Thymus (tissue), 11 donors: ENCODE results near the gene LPXN. TPM values are rescaled to one million over a fixed set of nuclear protein-coding genes. Genes with fewer than 3 reads are reported as not detected.
A peak's percentile ranks its signal among the peaks of the same experiment; 100 is the strongest.

ENCODE experiments used
- DNase-seq, 9 donors: peaks; one replicate each; pipeline ENCODE4 v3.0.0-alpha.2; 2013; ENCODE audit warnings: low spot score in 9 of 9, low read depth in 6 of 9, missing footprints in 1 of 9
- H3K27ac ChIP-seq, 2 donors: one replicate each; pipeline ENCODE4 v1.5.1; 2013; ENCODE audit warnings: control low read depth in 1 of 2, low read depth in 1 of 2, low read length in 1 of 2, mild to moderate bottlenecking in 1 of 2, moderate library complexity in 1 of 2
- H3K27me3 ChIP-seq, 2 donors: one replicate each; pipeline ENCODE4 v1.5.1; 2013; ENCODE audit warnings: low read length in 1 of 2; ENCODE audit not compliant: control insufficient read depth in 2 of 2, insufficient read depth in 1 of 2
- H3K36me3 ChIP-seq, 2 donors: one replicate each; pipeline ENCODE4 v1.5.1; 2013; ENCODE audit warnings: low read length in 1 of 2, mild to moderate bottlenecking in 1 of 2, moderate library complexity in 1 of 2; ENCODE audit not compliant: control insufficient read depth in 2 of 2, insufficient read depth in 2 of 2
- H3K4me1 ChIP-seq, 2 donors: one replicate each; pipeline ENCODE4 v1.5.1; 2013; ENCODE audit warnings: low read length in 2 of 2; ENCODE audit not compliant: control insufficient read depth in 2 of 2, insufficient read depth in 2 of 2
- H3K4me3 ChIP-seq, 2 donors: one replicate each; pipeline ENCODE4 v1.5.1; 2013; ENCODE audit warnings: low read length in 2 of 2, control low read depth in 1 of 2, mild to moderate bottlenecking in 1 of 2
- H3K9me3 ChIP-seq, 2 donors: one replicate each; pipeline ENCODE4 v1.5.1; 2013; ENCODE audit warnings: low read length in 1 of 2, mild to moderate bottlenecking in 1 of 2; ENCODE audit not compliant: control insufficient read depth in 2 of 2, insufficient read depth in 1 of 2
- WGBS: extraction: QIAGEN DNeasy Blood & Tissue Kit; methylation state at CpG from one replicate; pipeline ENCODE4 v1.1.7; 2013; 5-methylcytosine and 5-hydroxymethylcytosine counted together
- polyA plus RNA-seq: library from polyadenylated mRNA; stranded (reverse); fragments of 200-250 nt; gene quantifications from one replicate; pipeline ENCODE4 v1.2.3, GENCODE V29; 2013
- total RNA-seq: library from RNA; stranded (reverse); fragments of 120-200 nt; gene quantifications from one replicate; pipeline ENCODE4 v1.2.4, GENCODE V29; 2013
- donor health status: healthy.

The LPXN gene
- total and polyA plus RNA-seq, 2 donors: 58.8 to 67.5 TPM

DNA sequence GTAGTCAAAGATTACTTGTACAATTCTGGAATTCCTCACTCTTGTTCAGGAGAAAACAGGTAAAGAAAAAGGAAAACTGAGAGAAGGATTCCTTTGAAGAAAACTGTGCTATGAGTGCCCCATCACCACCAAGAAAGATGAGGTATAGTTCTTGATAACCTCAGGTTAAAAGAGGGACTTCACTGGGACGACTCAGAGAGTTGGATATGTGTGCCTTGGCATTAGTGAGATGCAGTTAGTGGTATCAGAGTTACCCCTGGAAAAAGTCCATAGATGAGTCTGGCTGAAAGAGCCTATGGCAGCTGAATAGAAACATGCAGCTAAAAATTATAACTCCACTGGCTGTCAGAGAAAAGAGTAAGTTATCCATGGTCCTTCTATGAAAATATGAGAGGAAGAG, 28.8 kb downstream of the LPXN start:
- WGBS: 96% methylated on average over 1 of the region's 1 CpG
- H3K27me3 ChIP-seq: no peaks in the 10 kb centered on the region
- H3K27ac ChIP-seq: no peak overlapping the region
- no peak for DNase-seq
- H3K4me3 ChIP-seq: no peak overlapping the region
- no peaks in the 10 kb centered on the region for H3K9me3 ChIP-seq
- H3K4me1 ChIP-seq: no peaks in the 10 kb centered on the region
- H3K36me3 ChIP-seq: peaks cover 39 to 78% of the 10 kb centered on the region in 2 donors

DNA sequence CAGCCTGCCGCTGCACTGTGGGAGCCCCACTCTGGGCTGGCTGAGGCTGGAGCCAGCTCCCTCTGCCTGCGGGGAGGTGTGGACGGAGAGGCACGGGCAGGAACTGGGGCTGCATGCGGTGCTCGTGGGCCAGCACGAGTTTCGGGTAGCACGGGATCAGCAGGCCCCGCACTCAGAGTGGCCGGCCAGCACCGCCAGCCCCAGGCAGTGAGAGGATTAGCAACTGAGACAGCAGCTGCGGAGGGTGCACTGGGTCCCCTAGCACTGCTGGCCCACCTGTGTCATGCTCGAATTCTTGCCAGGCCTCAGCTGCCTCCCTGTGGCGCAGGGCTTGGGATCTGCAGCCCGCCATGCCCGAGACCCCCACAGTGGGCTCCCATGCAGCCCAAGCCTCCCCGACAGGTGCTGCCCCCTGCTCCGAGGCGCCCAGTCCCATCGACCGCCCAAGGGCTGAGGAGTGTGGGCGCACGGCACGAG, 43.8 kb downstream of the LPXN start:
- Histone ChIP-seq H3K27me3 (no peaks in the 10 kb centered on the region), H3K4me1 (peaks cover 0 to 10% of the 10 kb centered on the region in 2 donors), H3K36me3 (peaks cover 34 to 40% of the 10 kb centered on the region in 2 donors), H3K9me3 (no peaks in the 10 kb centered on the region), H3K27ac (no peak overlapping the region), H3K4me3 (no peak overlapping the region)
- no peak for DNase-seq
- 98% methylated on average over 25 of the region's 25 CpGs for WGBS

DNA sequence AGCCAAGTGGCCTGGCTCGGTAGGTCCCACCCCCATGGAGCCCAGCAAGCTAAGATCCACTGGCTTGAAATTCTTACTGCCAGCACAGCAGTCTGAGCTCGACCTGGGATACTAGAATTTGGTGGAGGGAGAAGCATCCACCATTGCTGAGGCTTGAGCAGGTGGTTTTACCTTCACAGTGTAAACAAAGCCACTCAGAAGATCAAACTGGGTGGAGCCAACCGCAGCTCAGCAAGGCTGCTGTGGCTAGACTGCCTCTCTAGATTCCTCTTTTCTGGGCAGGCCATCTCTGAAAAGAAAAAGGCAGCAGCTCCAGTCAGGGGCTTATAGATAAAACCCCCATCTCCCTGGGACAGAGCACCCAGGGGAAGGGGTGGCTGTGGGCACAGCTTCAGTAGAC, 45.4 kb downstream of the LPXN start:
- Histone ChIP-seq H3K9me3 (no peaks in the 10 kb centered on the region), H3K27ac (peak overlapping the region; percentile 4 to 6), H3K4me1 (peaks cover 0 to 16% of the 10 kb centered on the region in 2 donors), H3K4me3 (no peak overlapping the region), H3K27me3 (no peaks in the 10 kb centered on the region), H3K36me3 (peaks cover 34 to 43% of the 10 kb centered on the region in 2 donors)
- 87% methylated on average over 3 of the region's 3 CpGs for WGBS
- DNase-seq: peak in 1 of 9 donors; percentile 47

- over 99% methylated on average over 6 of the region's 6 CpGs for WGBS
- Histone ChIP-seq H3K27ac (no peak overlapping the region), H3K4me3 (no peak overlapping the region), H3K9me3 (no peaks in the 10 kb centered on the region), H3K27me3 (no peaks in the 10 kb centered on the region), H3K4me1 (peaks cover 5 to 27% of the 10 kb centered on the region in 2 donors), H3K36me3 (peaks cover 28 to 42% of the 10 kb centered on the region in 2 donors)
- no peak for DNase-seq
Measured at GRCh38 chr11:58527429-58527828, 48.2 kb downstream of the LPXN start.

DNA sequence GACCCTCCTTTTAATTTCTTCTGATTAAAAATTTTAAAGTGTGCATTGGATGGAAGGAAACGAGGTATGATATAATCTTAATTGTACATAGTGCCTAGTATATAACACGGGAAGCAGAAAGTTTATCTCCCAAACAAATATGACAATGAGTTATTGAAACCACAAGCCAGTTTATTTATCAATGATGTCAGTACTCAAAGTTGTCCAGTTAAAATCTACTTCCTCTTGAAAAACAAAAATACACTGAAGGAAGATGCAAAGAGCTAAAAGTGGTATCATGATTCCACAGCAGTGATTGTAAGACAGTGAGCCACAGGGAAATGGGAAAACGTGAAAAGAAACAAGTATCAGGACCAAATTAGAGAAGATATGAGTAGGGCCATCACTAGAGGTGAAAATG, 48.9 kb downstream of the LPXN start:
- Histone ChIP-seq H3K27me3 (no peaks in the 10 kb centered on the region), H3K36me3 (peaks cover 21 to 36% of the 10 kb centered on the region in 2 donors), H3K4me1 (peaks cover 5 to 27% of the 10 kb centered on the region in 2 donors), H3K9me3 (no peaks in the 10 kb centered on the region), H3K4me3 (no peak overlapping the region), H3K27ac (no peak overlapping the region)
- DNase-seq: no peak
- 84% methylated on average over 3 of the region's 3 CpGs for WGBS

DNA sequence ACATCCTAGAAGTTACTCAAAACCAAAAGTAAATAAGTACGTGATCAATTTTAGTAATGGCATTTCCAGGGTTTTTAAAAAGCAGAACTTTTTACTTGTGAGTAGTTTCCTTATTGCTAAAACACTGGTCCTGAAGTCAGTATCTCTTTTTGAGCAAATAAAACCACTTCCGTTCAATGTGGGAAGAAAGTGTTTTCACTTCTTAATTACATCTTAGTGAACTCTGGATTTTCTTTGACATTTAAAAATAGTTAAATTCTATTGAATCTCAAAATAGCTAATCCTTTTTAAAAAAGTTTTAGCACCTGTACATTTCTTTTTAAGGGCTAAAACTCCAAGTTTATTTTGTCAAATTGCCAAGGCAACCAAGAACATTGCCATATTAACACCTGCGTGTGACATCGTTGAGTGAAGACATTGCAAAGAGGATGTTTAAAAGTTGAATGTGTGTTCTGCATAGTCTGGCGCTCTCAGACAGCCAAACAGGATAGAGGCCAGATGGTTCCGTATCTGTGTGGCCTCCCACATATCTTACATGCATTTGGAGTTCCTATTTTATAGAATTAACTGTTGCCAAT, 50.5 kb downstream of the LPXN start:
- WGBS: 6% methylated on average over 6 of the region's 6 CpGs
- Histone ChIP-seq H3K4me3 (no peak overlapping the region), H3K9me3 (no peaks in the 10 kb centered on the region), H3K4me1 (peaks cover 5 to 21% of the 10 kb centered on the region in 2 donors), H3K27ac (peak overlapping the region; percentile 31 to 85), H3K36me3 (peaks cover 11 to 27% of the 10 kb centered on the region in 2 donors), H3K27me3 (no peaks in the 10 kb centered on the region)
- peak; percentile 18 to 81 (median 50) for DNase-seq

DNA sequence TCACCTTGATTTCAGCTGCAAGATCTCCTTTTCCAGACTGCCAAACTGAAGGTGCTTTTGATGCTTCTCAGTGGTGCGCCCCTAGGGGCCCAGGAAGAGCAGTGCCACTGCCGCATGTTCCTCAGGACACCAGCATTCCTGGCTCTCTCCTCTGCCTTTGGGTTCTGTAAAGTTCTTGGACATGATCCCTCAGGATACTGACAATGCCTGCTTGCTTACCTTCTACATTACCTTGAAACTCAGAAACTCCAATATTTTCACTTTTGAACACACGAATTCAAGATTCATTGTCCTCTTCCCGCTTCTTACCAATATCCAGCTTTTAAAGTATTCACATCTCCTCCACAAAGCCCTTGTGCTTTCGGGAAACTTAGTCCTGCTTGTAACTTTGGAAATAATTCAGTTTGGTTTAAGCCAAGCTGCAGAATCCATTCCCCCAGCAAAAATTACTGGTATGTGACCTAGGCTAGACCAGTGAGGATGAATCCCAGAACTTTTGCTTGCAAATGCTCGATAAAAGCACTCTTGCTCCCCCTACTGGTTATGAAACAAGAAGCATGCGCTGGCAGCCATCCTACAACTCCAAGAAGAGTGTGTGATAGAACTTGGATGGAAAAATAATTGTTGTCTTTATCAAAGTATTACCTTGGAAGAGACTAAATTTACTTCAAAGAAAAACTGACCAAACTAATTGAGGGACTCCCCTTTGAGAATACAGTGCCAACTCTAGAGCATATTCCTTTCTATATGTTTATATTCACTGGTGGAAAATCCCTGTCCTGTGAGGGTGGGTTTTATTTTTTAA, 51.2 kb downstream of the LPXN start:
- peak; percentile 34 to 87 (median 66) for DNase-seq
- H3K27me3 ChIP-seq: no peaks in the 10 kb centered on the region
- H3K36me3 ChIP-seq: peaks cover 11 to 23% of the 10 kb centered on the region in 2 donors
- no peak overlapping the region for H3K4me3 ChIP-seq
- 26% methylated on average over 7 of the region's 7 CpGs for WGBS
- peak overlapping the region; percentile 66 to 85 for H3K27ac ChIP-seq
- peaks cover 5 to 17% of the 10 kb centered on the region in 2 donors for H3K4me1 ChIP-seq
- H3K9me3 ChIP-seq: no peaks in the 10 kb centered on the region

GRCh38 chr11:58513747-58514367, 61.8 kb downstream of the LPXN start:
- no peaks in the 10 kb centered on the region for H3K36me3 ChIP-seq
- WGBS: 53% methylated on average over 5 of the region's 5 CpGs
- no peak overlapping the region for H3K4me3 ChIP-seq
- H3K9me3 ChIP-seq: no peaks in the 10 kb centered on the region
- H3K27ac ChIP-seq: no peak overlapping the region
- peak in 2 of 9 donors; percentile 8 to 31 for DNase-seq
- no peaks in the 10 kb centered on the region for H3K4me1 ChIP-seq
- H3K27me3 ChIP-seq: no peaks in the 10 kb centered on the region

- WGBS: 96% methylated on average over 3 of the region's 3 CpGs
- no peaks in the 10 kb centered on the region for H3K27me3 ChIP-seq
- H3K9me3 ChIP-seq: no peaks in the 10 kb centered on the region
- no peaks in the 10 kb centered on the region for H3K4me1 ChIP-seq
- no peak overlapping the region for H3K4me3 ChIP-seq
- H3K36me3 ChIP-seq: no peaks in the 10 kb centered on the region
- no peak for DNase-seq
- H3K27ac ChIP-seq: no peak overlapping the region
Measured at GRCh38 chr11:58511636-58512035, 64.0 kb downstream of the LPXN start.
